Cardiac fibroblast (primary cell): ENCODE results near the gene NACA.

Experiments used
- DNase-seq, 2 donors: peaks; one replicate each; pipeline versions ENCODE4 v3.0.0 to v3.0.0-alpha.2; 2010; ENCODE audit warnings: low read depth in 2 of 2
- H3K4me3 ChIP-seq, 2 donors: replicated peaks in 1 of 2; 1 replicate in 1 of 2; 2 replicates in 1 of 2; pipeline ENCODE4 v1.5.1; 2011; ENCODE audit warnings: low read depth in 2 of 2, low read length in 2 of 2, mild to moderate bottlenecking in 2 of 2, moderate library complexity in 1 of 2
- CTCF ChIP-seq: IDR thresholded peaks from one replicate; pipeline ENCODE4 v1.5.1; 2011; ENCODE audit warnings: low read depth, mild to moderate bottlenecking, low read length, inconsistent platforms

The NACA gene

GRCh38 chr12:56688846-56689109 lies 36.3 kb downstream of the NACA start:
- TF ChIP-seq CTCF: no peak
- DNase-seq: no peak
- H3K4me3 ChIP-seq: peak overlapping the region; percentile 55 to 61

GRCh38 chr12:56688129-56688845 lies 36.8 kb downstream of the NACA start, which contains the start of gene PTGES3:
TSS of gene PTGES3 (minus strand) at chr12:56688284. CDS start at chr12:56687999, 285 bp downstream.
- peak; percentile 98 to 99 for DNase-seq
- no peak for TF ChIP-seq CTCF
- peak within 1 kb of the TSS; percentile 96 to 98 for H3K4me3 ChIP-seq

GRCh38 chr12:56687223-56688128 lies 37.6 kb downstream of the NACA start:
- no peak for TF ChIP-seq CTCF
- peak; percentile 38 to 39 for DNase-seq

GRCh38 chr12:56684745-56685359 lies 40.2 kb downstream of the NACA start:
- peak in 1 of 2 donors; percentile 29 for DNase-seq
- H3K4me3 ChIP-seq: peak overlapping the region in 1 of 2 donors; percentile 35
- no peak for TF ChIP-seq CTCF

More at GRCh38 chr12:56687223-56688128, 37.6 kb downstream of the NACA start:
- H3K4me3 ChIP-seq: peak overlapping the region; percentile 96 to 98

GRCh38 chr12:56682323-56682722 lies 42.8 kb downstream of the NACA start:
- no peak for DNase-seq
- no peak overlapping the region for H3K4me3 ChIP-seq
- no peak for TF ChIP-seq CTCF

GRCh38 chr12:56679883-56680575 lies 45.1 kb downstream of the NACA start:
- DNase-seq: no peak
- H3K4me3 ChIP-seq: no peak overlapping the region
- no peak for TF ChIP-seq CTCF
